ENCODE results near the gene L1CAM.

Gene L1CAM

GRCh38 chrX:153881281-153881680, 4.7 kb downstream of the L1CAM start:
- TF ChIP-seq CTCF (IDR thresholded peaks at IDR 0.05; ENCODE audit: low read depth, low read length): no peak

DNA sequence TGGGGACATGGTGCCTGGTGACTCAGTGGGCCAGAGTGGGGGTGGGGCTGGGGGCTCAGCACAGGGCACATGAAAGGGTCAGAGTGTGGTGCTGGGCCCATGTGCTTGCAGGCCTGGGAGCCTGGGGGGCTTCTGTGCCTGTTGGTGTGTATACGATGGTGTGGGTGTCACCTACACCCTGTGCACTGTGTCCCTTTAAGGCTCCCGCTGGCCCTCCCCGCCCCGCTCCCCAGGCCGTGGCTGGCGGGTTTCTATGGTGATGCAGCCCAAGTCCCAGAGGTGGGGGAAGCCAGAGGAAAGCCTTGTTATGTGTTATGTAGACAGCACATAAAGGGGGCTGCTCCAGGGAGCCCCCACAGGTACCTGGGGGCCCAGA, 5.5 kb downstream of the L1CAM start:
- no peak for DNase-seq (ENCODE audit: extremely low read depth, low read depth)
- TF ChIP-seq CTCF (IDR thresholded peaks at IDR 0.05; ENCODE audit: low read depth, low read length): no peak

More at GRCh38 chrX:153881281-153881680, 4.7 kb downstream of the L1CAM start:
- DNase-seq (ENCODE audit: extremely low read depth, low read depth): no peak

DNA sequence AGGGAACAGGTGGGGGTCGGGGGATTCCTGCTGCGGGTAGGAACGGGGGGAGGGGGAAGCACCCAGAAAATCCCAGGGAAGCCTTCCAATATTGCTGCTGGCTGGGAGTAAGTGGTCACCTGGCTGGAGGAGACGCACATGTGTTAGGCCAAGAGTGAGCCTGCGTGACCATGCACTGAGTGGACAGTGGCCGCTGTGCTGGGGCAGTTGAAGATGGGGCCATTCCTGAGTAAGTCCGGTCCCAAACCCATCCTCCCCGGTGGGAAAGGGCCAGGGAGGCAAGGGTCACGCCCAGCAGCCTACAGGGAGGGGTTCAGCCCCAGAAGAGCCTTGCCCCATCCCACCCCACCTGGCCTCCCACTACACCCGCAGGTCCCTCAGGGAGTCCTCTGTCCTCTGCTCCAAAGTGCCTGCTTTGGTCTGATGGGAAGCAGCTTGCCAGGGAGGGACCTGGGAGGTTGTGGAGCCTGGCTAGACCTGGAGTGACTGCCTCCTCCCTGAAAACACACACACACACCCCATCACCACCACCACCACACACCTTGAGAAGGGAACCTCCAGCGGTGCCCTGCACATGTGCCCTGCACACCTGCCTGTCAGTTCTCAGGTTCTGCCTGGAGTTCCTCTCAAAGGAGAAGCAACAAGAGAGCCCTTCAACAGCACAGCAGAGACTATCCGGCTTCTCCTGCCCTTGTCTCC, 6.1 kb downstream of the L1CAM start:
- no peak for DNase-seq (ENCODE audit: extremely low read depth, low read depth)
- TF ChIP-seq CTCF (IDR thresholded peaks at IDR 0.05; ENCODE audit: low read depth, low read length): no peak

DNA sequence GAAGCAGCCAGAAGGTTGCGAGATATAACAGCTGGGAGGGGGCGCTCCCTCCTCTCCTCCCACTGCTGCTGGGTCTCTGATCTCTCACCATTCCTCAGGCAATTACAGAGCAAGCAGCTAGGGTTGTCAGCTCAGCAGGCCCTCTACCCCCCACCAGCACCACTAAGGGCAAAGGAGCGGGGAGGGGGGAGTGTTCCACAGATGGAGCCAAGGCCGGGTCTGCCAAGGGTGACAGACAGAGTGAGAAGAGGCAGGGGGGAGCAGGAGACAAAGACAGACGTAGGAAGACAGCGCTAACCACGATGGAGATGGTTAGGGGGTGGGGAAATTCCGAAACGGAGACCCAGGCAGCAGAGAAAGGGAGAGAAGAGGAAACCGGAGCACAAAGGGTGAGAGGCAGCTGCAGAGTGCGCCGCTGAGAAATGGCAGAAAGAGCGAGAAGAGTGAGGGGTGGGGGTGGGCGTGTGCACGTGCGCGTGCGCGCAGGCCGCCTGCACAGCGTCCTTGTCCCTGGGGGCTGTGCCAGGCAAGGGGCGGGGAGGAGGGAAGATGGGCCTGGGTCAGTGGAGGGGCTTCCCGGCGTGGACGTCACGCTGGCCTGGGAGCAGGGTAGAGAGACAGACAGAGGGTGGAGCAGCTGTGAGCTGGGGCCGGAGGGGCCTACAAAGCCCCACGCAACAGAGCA, 6.9 kb downstream of the L1CAM start:
- DNase-seq (ENCODE audit: extremely low read depth, low read depth): no peak
- TF ChIP-seq CTCF (IDR thresholded peaks at IDR 0.05; ENCODE audit: low read depth, low read length): no peak

DNA sequence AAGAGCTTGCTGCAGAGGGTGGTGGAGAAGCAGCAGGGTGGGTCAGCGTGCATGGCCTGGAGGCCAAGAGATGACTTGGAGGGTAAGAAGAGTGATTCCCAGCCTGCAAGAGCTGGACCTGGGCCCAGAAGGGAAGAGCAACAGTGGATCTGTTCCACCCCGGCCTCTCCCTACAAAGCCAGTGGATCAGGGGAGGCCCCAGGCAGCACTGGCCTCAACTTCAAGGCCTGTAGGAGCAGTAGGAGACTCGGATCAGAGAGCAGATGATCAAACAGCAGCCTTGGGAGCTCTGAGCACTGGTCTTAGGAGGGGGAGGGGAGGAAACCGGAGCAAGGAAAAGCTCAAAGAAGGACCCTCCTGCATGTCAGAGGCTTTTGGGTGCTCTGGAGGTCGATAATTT, 7.6 kb downstream of the L1CAM start:
- no peak for TF ChIP-seq CTCF (IDR thresholded peaks at IDR 0.05; ENCODE audit: low read depth, low read length)
- no peak for DNase-seq (ENCODE audit: extremely low read depth, low read depth)

- DNase-seq (ENCODE audit: extremely low read depth, low read depth): no peak
- TF ChIP-seq CTCF (IDR thresholded peaks at IDR 0.05; ENCODE audit: low read depth, low read length): no peak
These were observed 8.3 kb downstream of the L1CAM start for GRCh38 chrX:153877571-153878261.

DNA sequence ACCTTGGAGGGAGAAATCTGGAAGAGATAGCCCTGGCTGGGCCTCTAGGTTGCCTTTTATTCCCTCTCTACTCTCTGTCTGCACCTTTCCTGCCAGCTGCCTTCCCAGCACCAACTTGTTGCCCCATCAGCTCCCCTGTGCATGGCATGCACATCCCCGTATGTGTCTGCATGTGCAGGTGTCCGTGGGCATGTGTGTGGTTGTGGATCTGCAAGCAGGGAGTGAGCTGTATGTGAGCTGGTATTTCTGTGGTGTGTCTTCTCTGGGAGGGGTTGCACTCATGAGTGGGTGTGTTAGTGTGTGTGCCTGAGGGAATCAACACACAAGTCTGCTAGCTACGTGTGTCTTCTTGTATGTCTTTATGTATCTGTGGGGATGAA, 9.9 kb downstream of the L1CAM start:
- no peak for DNase-seq (ENCODE audit: extremely low read depth, low read depth)
- TF ChIP-seq CTCF (IDR thresholded peaks at IDR 0.05; ENCODE audit: low read depth, low read length): no peak

Data from AG09319 (cell line).